ENCODE data around the gene NOL3.
A peak's percentile ranks its signal among the peaks of the same experiment; 100 is the strongest.

DNA sequence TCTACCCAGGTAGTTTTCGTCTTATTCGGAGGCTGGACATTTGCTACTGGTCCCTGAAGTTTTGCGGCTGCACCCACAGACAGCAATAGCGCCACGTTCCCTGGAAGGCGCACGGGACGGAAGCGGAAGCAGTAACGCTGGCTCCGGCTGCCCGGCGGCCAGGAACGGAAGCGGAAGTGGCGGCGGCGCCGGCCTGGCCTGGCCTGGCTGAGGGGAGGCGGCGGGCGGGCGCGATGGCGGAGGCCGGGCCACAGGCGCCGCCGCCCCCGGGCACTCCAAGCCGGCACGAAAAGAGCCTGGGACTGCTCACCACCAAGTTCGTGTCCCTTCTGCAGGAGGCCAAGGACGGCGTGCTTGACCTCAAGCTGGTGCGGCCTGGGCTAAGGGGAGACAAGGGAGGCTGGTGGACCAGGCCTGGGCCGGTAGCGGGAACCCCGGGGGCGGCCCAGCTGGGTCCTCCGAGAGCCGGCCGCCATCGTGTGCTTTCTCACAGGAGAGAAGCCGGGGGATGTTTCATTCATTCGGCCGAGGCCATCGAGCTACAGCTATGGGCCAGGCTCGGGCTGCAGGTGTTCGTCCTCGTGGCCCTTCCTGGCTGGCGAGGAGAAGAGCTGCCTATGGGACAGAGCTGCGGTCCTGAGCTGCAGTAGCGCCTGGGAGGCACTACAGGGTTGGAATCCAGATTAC is 21.8 kb downstream of the NOL3 start, which contains the start of gene E2F4:
- TF ChIP-seq EZH2 (IDR thresholded peaks at IDR 0.05) (no peak), POLR2AphosphoS5 (IDR thresholded peaks at IDR 0.05; ENCODE audit: borderline replicate concordance, low read depth, low read length) (peak; percentile 28; the same call in 1 of the 2 replicates), FOXP2 (optimal IDR thresholded peaks at IDR 0.05; ENCODE audit: control extremely low read depth, extremely low read length, insufficient read depth) (no peak)
